Measurements from ENCODE around the gene WDR86.

Gene WDR86

DNA sequence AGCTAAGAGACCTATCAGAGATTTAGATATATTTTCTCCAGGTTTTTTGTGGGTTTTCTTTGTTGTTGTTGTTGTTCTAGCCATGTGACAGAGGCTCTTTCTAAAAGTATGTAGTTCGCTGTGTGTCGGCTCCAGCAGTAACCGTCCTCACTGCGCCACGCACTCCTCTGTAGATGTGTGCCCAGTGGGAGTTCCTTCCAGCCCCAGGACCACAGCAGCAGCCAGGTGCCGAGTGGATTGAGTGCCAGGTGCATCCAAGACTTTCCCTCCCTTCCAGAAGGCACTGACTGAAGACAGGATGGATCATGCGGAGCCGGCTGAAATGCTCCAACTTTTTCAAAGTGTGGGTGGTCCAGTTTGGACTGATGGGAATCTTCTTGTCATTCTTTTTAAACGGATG, 31.8 kb downstream of the WDR86 start:
- DNase-seq, result no peak

DNA sequence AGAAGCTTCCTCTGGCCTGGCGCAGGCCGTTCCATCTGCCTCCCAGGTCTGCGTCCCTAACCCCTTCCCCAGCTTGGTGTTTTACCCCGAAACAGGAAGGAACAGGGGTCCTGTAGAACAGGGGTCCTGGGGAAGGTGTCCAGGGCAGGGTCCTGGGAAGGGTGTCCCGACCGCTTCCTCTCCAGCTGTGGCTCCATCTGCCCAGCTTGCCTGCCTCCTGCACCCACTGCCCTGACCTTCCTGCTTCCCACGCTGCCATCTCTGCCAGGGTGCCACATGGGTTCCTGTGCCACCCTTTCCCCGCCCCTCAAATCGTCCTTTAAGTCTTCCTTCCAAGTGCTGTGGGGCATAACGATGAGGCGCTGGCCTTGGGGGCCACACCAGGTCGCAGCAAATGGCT, 32.4 kb downstream of the WDR86 start:
- DNase-seq, result no peak

DNA sequence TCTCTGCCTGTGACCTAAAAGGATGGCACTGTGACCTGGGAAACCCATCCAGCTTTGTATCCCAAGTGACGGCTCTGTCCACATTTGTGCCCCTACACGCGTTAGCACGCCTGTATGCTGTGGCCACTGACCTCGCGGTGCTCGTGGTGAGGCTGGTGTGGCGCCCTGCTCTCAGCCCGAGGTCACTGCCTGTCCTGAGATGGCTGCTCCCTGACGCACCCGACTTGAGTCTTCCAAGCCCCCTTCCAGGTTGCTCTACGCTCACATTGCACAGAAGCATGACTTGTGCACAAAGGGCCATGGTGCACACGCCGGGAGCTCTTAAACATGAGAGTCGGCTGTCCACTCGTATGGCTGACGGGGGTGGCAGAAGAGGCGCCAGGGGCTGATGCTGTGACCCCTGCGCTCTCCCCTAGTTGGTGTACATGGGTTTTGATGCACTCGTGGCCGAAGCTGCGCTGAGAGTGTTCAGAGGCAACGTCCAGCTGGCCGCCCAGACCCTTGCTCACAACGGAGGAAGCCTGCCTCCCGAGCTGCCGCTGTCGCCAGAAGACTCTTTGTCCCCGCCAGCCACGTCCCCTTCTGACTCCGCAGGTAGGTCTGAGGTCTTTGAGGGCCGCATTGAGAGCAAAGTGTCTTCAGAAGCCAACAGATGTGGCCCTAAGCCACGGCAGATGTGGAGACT, 33.5 kb downstream of the WDR86 start:
- DNase-seq, result no peak

- DNase-seq, result no peak
Observed at GRCh38 chr7:151375530-151376217, 34.2 kb downstream of the WDR86 start.

DNA sequence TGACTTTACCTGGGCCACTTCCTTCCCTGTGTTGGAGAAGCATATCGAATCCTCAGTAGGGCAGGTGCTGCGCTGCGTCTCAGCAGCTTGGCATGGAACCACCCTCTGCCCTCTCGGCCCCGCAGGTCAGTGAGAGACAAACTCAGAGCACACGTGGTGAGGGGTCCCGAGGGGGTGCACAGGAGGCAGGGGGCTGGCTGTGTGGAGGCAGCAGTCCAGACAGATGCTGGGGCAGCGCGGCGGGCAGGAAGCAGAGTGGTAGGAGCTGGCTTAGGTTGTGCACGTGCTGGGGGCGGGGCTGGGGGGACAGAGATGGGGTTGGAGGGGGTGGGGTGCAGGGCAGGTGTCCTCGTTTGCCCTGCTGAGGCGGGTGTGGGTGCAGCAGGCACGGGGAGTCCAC, 35.1 kb downstream of the WDR86 start:
- no peak for DNase-seq

DNA sequence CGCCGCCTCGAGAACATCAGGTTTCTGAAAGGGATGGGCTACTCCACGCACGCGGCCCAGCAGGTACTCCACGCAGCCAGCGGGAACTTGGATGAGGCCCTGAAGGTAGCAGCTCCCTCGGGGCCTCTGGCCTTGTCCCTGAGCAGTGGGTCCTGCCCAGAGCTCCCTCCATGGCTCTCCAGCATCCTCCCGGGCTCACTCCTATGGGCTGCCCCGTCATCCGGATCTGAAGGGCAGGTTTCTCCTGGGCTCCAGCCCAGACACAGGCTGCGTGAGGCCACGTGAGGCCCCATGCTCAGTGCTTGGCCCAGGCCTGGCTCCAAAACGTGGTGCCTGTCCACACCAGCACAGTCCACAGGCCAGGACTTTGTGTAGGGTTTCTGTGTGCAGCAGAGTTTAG, 35.7 kb downstream of the WDR86 start:
- no peak for DNase-seq

DNA sequence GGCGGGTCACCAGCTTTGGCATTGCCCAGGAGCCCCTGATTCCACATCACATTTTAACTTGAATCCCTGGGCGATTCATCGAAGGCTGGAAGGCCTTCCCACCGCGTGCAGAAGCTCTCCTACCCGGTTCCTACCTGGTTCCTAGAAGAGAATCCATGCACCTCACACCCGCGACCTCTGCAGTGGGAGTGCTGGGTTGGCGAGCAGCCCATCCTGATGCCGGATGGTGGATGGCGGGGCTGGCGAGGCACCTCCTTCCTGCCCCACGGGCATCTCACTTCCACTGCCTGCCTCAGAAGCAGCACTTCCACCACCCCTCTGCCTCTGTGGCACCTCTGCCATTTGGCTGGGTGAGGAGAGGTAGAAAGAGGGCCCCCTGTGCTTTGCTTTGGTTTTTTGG, 36.2 kb downstream of the WDR86 start:
- no peak for DNase-seq

DNA sequence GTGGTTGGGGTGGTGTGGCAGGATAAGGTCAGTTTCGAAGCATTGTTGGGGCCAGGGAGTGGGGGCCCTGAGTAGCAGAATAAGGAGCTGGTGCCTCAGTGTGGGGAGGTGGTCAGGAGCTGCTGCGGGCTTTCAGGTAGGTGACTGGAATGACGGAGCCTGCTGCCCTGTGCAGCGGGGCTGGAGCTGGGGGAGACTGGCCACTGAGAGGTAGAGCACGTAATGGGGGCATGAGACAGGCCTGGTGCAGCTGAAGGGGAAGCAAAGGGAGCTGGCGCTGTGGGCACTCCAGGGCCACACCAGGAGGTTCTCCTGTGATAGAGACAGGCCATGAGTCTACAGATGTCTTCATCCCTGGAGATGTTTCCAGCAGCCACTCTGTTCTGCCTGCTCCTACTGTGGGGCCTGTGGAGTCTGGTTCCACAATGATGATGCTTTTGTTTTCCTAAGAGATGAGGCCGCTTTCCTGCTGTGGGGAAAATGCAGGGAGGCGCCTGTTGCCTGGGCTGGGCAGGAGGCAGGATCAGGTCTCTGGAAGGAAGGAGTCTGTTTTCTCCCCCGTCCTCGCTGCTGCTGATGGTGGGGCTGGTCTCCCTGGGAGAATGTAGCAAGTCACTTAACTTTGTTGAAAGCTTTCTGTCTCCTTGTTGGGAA, 37.1 kb downstream of the WDR86 start:
- no peak for DNase-seq

DNA sequence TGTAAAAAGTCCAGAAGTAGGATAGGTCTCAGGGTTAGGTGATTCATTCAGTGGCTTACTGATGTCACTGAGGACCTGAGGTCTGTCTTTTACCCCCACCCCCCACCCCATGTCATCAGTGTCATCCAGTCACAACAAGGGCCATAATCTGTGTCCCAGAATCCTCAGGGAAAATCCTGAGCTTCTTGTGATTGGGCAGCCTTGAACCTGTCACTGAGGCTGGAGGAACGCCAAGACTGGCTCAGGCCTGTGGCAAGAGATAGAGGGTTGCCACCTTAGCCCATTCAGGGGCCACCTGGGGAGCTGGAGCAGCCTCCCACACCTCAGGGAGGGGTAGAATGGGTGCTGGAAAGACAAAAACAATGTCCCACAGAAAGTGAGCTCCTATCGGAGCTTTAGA, 38.6 kb downstream of the WDR86 start:
- DNase-seq, result no peak

- DNase-seq, result peak; percentile 68
Observed at GRCh38 chr7:151368136-151368571, 41.7 kb downstream of the WDR86 start.

DNA sequence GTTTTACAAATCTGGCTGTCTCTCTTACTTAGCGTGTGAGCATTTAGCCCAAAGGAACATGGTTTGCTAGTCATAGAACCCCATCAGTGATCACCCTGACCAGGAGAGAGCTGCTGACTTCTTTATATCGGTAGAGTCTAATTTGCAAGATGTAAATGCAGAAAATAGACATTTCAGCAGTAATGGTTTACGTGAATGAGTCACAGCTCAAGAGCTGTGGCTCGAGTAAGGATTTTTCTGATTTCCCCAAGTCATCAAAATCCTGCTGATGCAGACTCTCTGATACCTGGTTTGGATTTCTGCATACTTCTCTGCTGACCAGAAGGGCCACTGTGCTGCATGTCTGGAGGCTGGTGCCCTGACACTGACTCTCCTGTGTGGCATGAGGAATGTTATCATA, 42.6 kb downstream of the WDR86 start:
- no peak for DNase-seq

- no peak for DNase-seq
Observed at GRCh38 chr7:151366880-151367222, 43.0 kb downstream of the WDR86 start.

- no peak for DNase-seq
Observed at GRCh38 chr7:151366166-151366879, 43.5 kb downstream of the WDR86 start.

DNA sequence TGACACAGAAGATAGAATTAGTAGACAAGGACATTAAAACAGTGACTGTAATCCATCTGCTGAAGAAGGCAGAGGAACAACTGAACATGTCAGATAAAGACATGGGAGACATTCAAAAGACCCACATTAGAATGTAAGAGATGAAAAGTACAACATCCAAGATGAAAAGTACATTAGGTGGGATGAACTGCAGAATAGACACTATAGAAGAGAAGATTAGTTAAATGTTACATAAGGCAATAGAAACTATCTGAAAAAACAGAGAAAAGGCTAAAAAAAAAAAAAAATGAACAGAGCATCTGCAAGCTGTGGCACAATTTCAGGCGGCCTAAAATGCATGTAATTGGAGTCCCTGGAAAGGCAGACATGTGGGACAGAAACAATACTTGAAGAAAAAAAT, 46.7 kb downstream of the WDR86 start:
- no peak for DNase-seq

DNA sequence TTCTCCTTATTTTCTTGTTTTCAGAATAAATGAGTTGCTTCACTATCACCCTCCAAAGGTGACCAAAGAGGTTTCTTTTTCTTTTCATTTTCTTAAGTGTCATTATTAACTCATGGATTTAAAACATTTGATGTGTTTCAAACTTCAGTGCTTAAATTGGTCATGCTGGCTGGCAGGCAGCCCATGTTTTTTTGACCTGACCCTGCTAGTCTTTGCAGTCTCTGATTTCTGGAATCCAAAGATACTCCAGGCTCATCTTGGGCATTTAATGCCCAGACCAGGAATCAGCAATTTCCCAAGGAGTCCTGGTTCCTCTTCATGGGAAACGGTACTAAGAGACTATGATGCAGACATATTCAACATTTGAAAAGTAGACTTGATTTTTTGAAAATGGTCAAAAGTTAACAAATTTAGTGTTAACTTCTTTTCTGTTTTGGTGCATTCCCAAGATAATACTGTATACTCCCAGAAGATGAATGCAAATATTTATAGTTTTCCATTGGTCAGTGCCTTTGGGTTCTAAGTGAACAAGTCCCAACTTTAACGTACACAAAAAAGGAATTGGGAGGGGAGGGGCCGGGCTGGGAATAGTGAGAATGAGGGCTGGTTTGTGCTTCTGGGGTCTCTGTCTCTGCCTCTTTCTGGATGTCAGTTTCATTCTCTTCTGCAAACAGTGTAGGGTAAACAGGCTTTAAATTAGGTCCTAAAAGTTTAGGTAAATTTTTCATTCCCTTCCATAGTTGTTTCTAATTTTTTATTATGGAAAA, 48.5 kb downstream of the WDR86 start:
- no peak for DNase-seq

DNA sequence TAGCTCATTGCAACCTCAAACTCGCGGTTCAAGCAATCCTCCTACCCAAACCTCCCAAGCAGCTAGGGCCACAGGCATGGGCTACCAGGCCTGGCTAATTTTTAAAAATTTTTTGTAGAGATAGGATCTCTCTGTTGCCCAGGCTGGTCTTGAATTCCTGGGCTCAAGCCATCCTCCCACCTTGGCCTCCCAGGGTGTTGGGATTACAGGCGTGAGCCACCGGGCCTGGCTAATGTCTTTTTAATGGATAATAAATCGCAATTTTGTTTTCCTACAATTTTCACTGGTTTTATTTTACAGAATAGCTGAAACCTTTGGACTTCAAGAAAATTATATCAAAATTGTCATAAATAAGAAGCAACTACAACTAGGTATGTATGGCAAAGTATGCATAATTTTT, 57.3 kb downstream of the WDR86 start:
- no peak for DNase-seq

- no peak for DNase-seq
Observed at GRCh38 chr7:151351967-151352366, 57.9 kb downstream of the WDR86 start.

DNA sequence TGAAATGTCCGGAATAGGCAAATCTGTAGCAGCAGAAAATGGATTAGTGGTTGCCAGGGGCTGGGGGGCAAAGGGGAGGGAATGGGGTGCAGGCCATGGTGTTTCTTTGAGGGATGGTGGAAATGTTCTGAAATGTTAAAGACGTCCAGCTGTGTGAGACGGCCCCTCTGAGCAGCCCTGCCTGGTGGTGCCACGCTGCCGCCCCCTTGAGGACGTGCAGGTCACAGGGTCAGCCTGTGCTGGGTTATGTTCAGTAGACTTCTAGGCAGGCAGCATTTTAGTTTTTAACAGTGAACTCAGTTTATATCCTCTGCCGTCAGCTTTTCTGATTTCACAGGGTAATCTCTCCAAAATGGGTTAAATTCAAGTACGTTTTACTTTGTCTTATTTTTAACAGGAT, 58.8 kb downstream of the WDR86 start:
- no peak for DNase-seq

- no peak for DNase-seq
Observed at GRCh38 chr7:151349507-151349853, 60.4 kb downstream of the WDR86 start.

GRCh38 chr7:151348970-151349369, 60.9 kb downstream of the WDR86 start:
- DNase-seq, result no peak

DNA sequence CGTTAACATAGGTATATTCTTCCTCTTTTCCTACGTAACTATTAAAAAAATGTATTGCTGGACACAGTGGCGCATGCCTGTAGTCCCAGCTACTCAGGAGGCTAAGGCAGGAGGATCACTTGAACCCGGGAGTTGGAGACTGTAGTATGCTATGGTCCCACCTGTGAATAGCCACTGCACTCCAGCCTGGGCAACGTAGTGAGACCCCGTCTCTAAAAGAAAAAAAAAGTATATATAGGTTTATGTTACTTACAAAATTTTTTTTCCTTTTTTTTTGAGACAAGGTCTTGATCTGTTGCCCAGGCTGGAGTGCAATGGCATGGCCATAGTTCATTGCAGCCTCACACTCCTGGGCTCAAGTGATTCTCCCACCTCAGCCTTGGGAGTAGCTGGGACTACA, 62.6 kb downstream of the WDR86 start:
- DNase-seq, result no peak

GRCh38 chr7:151346470-151346769, 63.4 kb downstream of the WDR86 start:
- no peak for DNase-seq

All from NCI-H526 treated with DMSO at 0.1 percent for 48 hours (cell line).